Activated CD4-positive, alpha-beta T cell treated with anti-CD3 and anti-CD28 coated beads, Interleukin-2, amount 50 U/mL, for 1 hour (primary cell): ENCODE data around the gene ANKRD42.
"Not testable (repeated sequence)": the region's sequence is repeated elsewhere in the genome, so short reads cannot be mapped to it uniquely, and the experiment has no call there.

Experiments
- DNase-seq: peaks from one replicate; pipeline ENCODE4 v3.0.0-alpha.2; 2020

Gene ANKRD42

DNA sequence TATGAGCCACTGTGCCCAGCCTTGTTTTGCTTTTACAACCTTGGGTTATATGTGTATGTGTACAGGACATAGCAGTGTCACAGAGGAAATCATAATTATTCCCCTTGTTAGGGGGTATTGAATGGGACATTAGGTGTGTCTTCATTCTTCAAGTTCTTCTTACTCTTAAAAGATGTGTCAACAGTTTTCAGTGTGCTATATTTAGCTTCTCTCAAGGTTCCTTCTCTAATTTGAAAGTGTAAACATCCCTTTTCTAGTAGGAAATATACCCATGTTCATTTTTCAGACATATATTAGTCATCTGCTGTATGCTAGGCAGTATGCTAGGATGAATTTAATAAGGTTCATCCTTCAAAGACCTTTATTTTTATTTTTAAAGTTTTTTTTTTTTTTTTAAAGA, 19.5 kb upstream of the ANKRD42 start:
- DNase-seq = no peak

GRCh38 chr11:83175815-83176214, 17.7 kb upstream of the ANKRD42 start:
- DNase-seq = no peak

DNA sequence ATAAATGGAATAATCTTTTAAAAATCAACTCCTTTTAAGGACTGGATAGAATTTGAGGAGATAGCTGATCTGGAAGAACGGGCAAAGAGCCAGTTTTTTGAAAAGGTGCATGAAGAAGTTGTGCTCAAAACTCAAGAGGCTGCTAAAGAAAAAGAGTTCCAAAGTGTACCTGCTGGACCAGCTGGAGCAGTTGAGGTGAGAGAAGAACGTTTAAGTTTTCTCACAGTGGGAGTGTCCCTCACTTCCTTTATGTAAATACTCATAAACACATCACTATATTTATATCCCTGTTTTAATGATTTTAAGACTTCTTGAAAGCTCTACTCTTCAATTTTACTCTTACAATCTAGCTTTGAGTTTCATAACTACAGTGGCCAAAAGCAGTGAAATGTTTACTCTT, 11.7 kb upstream of the ANKRD42 start:
- DNase-seq = no peak

DNA sequence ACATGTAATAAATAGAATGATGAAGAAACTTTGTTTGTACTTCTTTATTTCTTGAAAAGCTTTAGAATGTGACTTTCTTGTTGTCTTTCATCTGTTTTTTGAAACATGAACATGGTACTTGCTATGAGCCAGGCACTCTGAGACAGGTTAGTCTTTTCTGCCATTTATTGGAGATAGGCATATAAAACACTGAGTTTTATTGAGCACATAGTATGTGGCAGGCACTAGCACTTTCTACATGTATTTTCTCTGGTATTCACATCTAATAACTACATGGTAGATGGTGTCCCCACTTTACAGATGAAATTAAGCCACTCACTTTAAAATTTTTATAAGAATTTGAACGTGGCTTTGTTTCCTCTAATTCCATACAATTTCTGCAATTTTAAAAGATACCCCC, 7.7 kb upstream of the ANKRD42 start:
- DNase-seq = no peak

DNA sequence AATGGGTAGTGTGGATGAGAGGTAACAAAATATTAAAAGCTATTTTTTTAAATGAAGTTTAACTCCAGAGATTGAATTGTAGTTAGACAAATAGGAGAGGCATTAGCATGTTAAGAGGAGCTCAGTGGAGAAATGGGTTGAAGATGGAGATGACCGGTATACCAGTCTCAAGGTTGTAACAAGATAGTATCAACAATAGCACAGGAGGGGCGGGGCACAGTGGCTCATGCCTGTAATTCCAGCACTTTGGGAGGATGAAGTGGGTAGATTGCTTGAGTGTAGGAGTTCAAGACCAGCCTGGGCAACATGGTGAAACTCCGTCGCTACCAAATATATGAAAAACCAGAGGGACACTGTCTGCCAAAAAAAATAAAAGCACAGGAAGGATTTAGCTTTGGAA, 6.0 kb upstream of the ANKRD42 start:
- DNase-seq = no peak

DNA sequence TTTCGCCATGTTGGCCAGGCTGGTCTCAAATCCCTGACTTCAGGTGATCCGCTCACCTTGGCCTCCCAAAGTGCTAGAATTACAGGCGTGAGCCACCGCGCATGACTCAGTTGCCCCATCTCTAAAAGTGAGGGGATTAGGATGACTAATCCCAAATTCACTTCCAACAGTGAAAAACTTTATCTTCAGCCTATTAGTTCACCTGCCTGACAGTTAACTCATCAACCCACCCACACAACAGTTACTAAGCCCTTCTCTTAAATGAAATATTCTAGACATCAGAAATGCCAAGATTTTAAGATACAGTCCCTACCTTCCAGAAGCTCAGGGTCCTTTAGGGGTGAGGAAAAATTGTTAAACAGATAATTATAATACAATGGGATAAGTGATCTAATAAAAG, 2.0 kb upstream of the ANKRD42 start:
- DNase-seq = no peak

DNA sequence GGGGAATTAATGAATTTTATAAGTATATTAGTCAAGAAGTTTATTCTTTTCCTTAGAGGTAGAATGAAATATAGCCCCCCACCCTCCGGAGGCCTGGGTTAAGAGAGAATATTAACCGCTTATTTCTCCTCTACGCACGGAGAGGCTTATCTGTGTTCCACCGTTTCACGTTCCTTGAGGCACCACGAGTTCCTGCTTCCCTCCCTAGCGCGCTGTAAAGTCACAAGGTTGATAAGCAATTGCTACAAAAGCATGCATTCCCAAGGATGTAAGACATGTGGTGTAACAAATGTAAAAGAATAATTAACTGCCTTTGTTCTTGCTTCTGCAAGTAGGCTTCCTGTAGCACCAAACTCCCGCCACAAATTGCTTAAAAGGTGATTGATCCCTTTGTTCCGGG, 1.5 kb upstream of the ANKRD42 start:
- DNase-seq = no peak

DNA sequence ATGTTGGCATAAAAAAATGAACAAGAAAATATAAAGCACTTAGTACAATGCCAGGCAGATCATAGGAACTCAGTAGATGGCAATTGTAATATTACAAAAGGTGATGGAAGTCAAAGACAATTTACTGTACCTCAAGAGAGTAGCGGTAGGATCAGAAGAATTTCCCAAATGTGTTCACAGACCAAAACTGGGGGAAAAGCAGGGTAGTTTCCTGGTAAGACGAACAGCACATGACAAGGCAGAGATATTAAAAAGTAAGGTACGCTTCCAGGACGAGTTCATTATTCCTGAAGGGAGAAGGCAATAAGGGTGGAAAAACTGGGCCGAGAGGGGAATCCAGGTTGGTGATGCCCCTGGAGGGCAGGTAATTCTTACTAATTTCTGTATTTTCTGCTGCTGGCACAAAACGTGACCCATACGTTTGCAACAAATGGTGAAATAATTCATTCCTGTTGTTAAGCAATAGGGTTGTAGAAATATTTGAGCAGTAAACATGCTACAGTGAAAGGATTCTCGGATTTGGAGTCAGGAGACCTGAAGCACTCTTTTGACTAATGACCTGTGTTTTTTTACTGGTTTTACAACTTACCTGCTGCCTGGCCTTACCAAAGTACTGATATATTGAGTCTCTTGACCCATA, 786 bp upstream of the ANKRD42 start:
- no peak for DNase-seq

DNA sequence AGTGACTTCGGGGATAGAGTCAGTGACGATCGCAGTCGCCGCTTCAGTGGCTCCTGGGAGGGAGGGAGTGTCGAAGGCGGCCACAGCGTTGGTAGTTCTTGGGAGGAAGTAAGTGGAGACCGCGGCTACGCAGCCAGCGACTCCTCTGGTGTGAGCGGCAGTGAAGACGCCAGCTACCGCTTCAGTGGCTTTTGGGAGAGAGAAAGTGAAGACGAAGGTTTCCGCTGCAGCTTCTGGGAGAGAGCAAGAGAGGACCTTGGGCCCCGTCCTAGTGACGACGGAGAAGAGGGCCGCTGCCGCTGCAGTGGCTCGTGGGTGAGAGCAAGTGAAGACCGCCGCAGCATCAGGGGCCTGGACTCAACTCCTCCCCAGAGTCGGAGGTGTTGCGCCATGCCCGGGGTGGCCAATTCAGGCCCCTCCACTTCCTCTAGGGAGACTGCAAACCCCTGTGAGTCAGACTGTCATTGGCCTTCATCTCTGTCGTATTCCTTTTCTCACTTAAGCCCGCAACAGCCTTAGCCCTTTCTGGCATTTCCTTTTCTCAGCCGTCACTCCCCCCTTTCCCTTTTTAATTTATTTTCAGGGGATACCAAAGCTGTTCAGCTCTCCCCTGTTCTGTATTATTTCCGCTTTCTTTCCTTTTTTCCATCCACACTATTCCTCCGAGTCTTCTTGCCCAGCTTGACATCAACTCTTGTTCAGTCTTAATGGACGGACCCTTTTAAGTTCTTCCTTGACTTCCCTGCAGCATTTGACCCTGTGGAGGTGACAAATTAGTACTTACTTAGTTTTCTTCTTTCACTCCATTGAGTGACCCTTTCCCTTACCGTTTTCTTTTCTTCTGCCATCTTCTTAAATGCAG, 1.0 kb downstream of the ANKRD42 start:
- peak; percentile 54 for DNase-seq

- DNase-seq = no peak
Observed at GRCh38 chr11:83195143-83195466, 1.6 kb downstream of the ANKRD42 start.

DNA sequence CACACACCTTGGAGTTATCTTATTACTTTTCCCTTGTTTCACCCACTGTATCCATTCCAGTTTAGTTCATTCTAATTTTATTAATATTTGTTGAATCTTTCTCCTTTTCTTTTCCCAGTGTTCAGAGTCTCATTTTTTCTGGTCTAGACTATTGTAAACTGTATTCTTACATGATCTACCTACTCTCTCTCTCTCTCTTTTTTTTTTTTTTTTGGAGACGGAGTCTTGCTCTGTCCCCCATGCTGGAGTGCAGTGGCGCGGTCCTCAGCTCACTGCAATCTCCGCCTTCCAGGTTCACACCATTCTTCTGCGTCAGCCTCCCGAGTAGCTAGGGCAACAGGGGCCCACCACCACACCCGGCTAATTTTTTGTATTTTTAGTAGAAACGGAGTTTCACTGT, 2.1 kb downstream of the ANKRD42 start:
- DNase-seq = no peak

DNA sequence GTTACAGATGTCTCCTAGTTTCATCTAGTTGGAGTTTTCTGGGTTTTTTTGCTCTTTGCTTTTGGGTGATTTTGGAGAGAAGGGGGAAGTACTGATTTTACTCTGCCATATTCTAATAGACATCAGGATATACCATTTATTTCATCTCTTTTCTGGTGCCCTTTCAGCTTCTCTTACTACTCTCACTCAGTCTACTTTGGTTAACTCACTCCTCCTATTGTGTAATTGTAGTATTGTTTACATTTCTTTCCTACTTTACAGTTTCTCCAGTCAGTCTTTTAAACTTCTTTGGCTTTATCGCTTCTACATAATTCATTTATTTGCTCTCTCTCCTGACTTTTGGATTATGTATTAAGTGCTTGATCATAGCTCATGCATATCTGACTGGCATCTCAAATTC, 6.5 kb downstream of the ANKRD42 start:
- DNase-seq = no peak

DNA sequence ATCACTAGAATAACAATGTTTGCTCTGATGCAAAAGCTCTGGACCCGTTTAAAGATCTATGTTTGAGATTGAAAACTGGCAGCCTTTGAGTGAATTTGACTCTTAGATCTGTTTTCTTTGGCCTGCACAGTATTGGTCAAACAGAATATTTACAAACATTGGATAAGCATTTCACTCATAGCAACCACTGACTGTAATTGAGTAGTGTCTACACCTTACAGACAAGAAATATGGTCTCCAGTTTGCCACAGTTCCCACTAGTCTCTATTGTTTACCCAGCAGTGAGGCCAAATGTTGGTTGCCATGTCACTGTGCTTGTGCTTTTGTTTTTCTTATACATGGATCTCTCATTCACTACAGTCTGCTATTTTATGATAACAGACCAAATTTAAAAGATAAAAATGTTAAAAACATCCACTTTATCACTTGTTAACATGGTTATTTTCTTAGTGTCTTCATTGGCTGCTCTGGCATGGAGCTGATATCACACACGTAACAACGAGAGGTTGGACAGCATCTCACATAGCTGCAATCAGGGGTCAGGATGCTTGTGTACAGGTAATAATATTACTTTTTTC, 12.2 kb downstream of the ANKRD42 start:
- no peak for DNase-seq

DNA sequence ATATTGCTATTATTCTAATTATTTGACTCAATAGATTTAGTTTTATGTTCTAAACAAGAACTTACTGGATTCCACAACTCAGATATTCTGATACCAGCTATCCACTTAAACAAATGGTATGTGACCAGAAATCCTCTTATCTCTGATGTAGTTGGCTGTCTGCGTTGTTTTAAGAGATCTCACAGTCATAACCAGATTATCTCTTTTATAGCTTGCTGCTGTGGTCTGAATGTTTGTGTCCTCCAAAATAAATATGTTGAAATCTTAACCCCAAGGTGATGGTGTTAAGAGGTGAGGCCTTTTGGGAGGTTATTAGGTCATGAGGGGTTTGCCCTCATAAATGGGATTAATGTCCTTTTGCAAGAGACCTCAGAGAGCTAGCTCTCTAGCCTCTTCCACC, 12.7 kb downstream of the ANKRD42 start:
- DNase-seq = no peak

DNA sequence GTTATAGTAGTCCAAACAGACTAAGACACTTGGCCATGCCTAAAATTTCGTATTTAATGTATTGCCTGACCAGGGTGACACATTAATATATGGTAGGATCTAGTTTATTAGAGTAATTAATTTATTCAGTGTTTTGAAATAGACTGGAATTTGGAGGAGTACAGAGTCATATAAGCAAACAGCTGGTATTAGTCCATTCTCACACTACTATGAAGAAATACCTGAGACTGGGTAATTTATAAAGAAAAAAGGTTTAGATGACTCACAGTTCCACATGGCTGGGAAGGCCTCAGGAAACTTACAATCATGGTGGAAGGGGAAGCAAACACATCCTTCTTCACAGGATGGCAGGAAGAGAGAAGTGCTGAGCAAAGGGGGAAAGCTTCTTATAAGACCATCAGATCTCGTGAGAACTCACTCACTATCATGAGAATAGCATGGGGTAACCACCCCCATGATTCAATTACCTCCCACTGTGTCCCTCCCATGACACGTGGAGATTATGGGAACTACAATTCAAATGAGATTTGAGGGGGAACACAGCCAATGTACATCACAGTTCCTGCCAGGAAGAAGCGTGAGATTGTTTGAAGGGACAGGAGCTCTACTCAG, 13.4 kb downstream of the ANKRD42 start:
- DNase-seq = not testable (repeated sequence)

DNA sequence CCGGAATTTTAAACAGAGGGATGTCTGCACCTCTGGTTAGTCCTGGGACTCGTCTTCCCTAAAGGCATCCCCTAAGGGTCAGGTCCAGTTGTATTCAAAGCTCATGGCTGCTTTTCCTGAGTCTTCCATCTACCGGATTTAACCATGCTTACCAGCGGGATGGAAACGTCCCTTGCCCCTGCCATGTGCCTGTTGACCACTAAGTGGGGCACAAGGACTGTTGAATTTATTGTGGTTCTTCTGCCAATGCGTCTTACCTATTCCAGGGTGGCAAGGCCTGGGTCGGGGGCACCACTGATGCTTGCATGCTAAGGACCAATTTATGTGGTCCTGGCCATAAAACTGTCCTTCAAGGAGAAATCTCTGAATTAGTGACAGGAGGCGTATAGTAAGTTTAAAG, 25.6 kb downstream of the ANKRD42 start:
- DNase-seq = no peak

DNA sequence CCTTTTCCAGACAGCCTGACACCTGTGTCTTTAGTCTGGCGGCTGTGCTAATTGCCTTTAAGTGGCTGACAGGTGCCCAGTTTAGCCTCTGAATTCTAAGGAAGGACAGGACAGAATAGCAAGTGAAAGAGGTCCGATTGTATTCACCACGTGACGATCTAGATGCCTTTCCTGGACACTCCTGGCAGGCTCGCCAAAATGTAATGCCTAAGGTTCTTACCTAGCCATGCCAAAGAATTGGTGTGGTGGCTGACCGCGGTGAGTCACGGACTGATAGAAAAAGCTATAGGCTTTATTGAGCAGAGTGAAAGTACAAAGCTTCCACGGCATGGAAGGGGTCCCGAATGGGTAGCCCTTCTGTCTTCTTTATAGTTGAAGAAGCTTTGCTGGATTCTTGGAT, 26.7 kb downstream of the ANKRD42 start:
- no peak for DNase-seq

GRCh38 chr11:83221694-83222093, 28.2 kb downstream of the ANKRD42 start:
- no peak for DNase-seq

DNA sequence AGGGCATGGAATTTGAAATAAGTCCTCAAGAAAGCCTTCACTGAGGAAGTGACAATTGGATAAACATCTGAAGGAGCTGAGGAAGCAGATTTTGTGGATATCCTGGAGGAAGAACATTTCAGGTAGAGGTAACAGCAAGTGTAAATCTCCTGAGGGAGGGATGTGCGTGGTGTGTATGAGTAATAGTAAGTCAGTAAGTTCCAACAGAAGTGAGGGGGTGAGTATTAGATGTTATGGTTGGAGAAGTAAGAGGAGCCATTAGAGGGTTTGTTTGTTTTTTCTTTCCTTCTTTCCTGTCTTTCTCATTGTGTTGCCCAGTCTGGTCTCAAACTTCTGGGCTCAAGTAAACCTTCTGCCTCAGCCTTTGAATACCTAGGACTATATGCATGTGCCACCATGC, 29.0 kb downstream of the ANKRD42 start:
- no peak for DNase-seq

- DNase-seq = no peak
Observed at GRCh38 chr11:83223457-83223856, 29.9 kb downstream of the ANKRD42 start.

DNA sequence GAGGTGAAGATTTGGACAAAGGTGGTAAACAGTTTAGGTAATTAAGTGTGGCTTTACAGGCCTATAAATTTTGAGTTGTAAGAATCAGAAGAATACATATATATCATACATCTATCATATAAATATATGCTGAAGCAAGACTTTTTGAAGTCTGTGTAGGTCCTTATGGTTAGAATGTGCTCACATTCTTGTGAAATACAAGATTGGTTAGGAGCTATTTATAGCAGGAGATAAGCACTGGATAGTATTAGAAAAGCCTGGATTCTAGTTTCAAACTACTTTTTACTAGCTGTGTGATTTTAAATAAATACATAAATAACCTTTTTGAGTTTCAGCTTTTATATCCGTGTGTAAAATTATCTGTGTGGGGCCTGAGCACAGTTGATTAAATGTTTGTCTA, 42.3 kb downstream of the ANKRD42 start:
- DNase-seq = no peak

- DNase-seq = no peak
Observed at GRCh38 chr11:83238111-83238510, 44.6 kb downstream of the ANKRD42 start.

- DNase-seq = no peak
Observed at GRCh38 chr11:83241291-83241946, 47.9 kb downstream of the ANKRD42 start.

GRCh38 chr11:83249445-83249844, 55.9 kb downstream of the ANKRD42 start:
- DNase-seq = no peak
